ENCODE measurements around the gene KCTD13.
"Not testable (repeated sequence)": the region's sequence is repeated elsewhere in the genome, so short reads cannot be mapped to it uniquely, and the experiment has no call there.

Gene KCTD13

DNA sequence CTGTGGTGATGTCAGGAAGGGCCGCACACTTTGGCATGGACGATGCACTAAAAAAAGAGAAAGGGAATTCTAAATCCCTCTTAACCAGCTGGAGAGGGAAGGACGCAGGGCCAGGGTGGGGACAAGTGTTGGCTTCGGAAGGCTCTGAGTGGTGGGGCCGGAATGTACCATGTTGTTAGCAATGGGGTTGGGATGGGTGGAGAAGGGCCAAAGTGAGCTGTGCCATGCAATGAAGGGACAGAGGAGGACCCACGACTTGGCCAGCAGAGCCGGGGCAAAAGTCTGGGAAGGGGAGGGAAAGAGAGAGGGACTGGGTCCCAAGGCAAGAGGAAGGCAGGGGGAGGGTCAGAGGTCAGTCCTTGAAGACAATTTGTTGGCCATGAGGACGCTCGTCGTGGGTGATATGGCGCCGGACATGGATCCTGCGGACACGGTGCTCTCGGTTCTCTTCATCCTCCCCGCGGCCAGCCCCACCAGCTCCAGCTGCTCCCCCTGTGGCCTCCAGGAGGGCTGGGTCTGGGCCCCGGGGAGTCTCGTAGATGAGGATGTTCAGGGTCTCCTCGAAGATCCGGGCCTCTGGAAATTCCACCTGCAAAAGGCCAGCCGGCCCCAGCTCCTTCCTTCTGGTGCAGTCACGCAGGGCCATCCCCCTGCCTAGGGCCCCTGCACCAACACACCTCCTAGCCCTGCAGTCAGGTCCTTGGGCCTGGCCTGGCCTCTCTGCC, 19.3 kb downstream of the KCTD13 start:
- no peak for DNase-seq (ENCODE audit: low spot score)

DNA sequence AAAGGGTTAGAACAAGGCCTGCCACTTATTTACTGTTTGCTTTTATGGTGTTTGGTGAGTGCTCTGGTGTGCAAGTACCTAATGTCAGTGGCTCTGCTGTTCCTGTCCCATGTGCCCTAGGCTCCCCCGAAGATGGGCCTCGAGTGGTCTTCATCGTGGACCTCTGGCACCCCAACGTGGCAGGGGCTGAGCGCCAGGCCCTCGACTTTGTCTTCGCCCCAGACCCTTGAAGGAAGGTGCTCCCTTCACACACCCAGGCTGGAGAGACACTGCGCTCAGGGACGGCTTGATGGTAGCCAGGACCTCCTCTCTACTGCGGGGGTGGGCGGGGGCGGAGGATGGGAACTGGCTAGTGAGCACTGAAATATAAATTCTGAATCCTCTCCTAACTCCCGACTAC, 20.4 kb downstream of the KCTD13 start:
- no peak for DNase-seq (ENCODE audit: low spot score)

DNA sequence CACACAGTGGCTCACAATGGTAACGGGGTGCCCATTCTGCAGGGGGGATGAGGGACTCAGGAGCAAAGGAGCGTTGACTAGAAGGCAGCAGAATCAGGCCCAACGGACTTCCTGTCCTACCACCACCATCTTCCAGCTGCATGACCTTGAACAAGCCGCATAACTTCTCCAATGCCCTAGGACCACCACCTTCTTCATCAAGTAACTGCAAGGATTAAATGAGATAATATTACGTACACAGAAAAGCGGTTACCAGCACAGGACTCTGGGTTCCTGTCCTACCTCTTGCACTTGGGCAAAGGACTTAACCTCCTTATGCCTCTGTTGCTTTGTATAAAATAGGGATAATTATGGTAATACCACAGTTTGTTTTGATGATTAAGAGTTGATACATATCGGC, 21.1 kb downstream of the KCTD13 start:
- DNase-seq (ENCODE audit: low spot score) = no peak

DNA sequence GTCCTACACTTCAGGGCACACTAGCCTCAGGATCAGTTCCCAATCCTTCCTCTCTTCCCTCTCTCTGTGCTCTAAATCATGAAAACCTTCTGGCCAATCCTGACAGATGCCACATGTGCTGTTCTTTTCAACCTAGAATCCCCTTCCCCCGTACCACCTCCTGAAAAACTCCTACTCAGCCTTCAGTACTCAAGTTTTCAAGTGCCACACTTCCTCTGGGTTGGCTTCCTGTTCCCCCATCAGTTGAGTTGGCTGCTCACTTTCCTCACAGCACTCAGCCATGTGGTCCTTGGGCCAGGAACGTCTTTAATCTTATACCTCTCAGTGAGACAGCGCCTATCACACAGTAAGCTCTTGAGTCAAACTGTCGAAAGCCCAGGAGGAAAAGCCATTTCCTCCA, 22.4 kb downstream of the KCTD13 start:
- no peak for DNase-seq (ENCODE audit: low spot score)

DNA sequence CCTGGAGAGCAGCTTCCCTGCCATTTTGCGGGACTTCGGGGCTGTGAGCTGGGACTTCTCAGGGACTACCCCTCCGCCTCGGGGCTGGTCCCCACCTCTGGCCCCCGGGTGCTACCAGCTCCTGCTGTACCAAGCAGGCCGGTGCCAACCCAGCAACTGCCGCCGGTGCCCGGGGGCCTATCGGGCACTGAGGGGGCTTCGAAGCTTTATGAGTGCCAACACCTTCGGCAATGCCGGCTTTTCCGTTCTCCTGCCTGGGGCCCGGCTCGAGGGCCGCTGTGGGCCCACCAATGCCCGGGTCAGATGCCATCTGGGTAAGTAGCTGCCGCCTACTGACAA, 24.4 kb downstream of the KCTD13 start:
- no peak for DNase-seq (ENCODE audit: low spot score)

DNA sequence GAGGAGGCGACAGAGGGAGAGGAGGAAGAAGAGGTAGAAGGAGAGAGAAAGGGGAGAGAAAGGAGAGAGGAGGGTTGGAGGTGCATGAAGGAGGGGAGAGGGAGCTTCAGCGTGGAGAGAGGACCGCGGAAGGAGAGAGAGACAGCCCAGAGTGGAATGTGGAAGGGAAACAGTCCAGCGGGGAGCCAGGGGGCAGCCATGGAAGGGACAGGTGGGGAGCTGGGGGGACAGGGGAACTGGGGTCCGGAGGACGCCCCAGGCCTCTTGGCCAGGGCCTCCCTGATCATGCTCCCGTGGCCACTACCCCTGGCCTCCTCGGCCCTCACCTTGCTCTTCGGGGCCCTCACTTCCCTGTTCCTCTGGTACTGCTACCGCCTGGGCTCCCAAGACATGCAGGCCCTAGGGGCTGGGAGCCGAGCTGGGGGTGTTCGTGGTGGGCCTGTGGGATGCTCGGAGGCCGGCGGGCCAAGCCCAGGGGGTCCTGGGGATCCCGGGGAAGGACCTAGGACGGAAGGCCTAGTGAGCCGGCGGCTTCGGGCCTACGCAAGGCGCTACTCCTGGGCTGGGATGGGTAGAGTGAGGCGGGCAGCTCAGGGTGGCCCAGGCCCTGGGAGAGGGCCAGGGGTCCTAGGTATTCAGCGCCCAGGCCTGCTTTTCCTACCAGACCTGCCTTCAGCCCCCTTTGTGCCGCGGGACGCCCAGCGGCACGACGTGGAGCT, 25.0 kb downstream of the KCTD13 start:
- DNase-seq (ENCODE audit: low spot score) = peak; percentile 41

DNA sequence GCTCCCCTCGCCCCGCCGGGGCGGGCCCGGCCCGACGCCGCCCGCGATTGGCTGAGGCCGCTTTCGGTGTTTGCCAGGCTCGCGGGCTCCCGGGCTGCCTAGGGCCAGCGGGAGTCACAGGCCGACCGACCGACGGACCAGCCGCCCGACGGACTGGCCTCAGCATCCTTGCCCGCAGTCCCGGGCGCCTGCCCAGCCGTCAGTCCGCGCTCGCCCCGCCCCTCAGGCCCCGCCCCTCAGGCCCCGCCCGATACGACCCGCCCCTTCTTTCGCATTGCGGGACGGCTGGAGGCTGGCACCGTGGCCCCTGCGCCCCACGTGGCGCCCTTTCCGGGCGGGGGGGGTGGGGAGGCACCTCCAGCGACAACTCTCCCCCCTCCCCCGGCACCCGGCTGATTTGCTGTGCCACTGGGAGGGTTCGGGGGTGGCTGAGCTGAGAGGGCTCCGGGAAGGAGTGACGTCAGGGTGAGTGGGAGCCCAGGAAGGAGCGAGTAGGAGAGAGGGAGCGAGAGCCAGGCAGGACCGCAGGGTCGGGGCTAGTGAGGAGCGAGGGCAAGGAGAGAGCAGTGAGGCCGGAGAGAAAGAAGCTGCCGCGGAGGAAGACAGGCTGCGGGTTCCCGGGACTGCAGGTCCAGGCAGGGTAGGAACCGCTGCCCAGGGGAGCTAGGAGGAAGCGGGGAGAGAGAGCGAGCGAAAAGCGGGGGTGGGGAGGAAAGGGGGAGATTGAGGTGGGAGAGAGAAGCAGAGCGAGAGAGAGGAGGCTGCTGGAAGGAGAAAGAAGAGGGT, 25.7 kb downstream of the KCTD13 start, which contains the start of gene ASPHD1:
Gene ASPHD1, plus strand, starts transcription at position 387 of the 786 bp plus-strand sequence. CDS start 484 bp downstream, outside the sequence.
- peak; percentile 93 for DNase-seq (ENCODE audit: low spot score)

DNA sequence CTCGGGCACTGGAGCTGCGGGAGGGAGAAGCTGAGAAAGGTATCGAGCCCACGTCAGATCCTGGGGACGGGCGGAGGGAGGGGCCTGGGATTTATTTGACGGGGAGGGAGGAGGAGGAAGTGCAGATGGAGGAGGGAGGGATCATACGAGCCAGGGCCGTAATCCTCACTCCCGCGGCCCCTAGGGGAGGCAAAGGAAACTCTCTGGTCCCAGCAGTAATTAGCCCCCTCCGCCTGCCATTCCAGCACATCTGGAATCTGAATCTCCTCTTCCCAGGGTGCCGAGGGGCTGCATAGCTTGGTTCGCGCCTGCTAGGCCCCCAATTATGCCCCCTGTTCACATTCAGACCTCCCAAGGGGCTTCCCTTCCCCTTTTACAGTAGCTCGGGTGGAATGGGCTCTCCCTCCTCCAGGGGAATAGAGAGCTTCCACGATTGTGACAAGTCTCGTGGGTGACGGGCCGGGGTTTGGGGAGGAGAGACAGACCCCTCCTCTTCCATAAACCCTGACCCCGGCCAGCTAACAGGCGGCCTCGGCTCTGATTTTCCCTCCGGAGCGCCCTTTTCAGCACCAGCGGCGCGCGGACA, 26.4 kb downstream of the KCTD13 start, which contains the start of gene SEZ6L2:
Gene SEZ6L2, minus strand, starts transcription at position 35 of the 586 bp plus-strand sequence. CDS start 531 bp downstream, outside the sequence.
- peak; percentile 88 for DNase-seq (ENCODE audit: low spot score)

DNA sequence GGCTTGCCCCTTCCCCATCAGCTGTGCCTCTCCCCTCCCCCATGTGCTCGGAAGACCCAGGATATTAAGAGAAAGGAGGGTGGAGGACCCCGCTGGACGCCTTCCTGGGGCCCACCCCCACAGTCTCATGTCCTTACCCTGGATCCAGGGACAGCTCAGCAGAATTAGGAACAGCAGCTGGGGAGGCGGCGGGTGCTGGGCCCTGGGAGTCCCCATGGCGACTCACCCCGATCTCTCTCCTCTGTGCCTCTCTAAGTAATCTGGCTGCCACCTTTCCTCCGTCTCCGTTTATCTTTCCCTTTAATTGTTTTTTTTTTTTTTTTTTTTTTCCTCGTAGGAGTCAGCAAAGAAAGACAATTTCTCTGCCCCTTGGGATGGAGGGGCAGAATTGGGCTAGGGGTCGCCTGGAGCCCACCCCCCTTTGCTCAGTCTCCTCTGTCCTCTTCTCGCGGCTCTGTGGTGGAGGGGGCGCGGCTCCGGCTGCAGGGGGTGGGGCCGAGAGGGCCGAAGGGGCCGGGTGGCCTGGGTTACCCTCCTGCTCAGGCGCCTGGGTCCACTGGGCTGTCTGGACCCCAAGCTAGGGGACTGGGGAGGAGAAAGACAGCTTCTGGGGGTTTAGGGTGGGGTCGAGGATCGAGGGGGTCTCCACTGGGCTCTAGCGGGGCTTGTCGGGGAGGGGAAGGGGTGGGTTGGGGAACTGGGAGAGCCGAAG, 27.1 kb downstream of the KCTD13 start:
- peak; percentile 70 for DNase-seq (ENCODE audit: low spot score)

DNA sequence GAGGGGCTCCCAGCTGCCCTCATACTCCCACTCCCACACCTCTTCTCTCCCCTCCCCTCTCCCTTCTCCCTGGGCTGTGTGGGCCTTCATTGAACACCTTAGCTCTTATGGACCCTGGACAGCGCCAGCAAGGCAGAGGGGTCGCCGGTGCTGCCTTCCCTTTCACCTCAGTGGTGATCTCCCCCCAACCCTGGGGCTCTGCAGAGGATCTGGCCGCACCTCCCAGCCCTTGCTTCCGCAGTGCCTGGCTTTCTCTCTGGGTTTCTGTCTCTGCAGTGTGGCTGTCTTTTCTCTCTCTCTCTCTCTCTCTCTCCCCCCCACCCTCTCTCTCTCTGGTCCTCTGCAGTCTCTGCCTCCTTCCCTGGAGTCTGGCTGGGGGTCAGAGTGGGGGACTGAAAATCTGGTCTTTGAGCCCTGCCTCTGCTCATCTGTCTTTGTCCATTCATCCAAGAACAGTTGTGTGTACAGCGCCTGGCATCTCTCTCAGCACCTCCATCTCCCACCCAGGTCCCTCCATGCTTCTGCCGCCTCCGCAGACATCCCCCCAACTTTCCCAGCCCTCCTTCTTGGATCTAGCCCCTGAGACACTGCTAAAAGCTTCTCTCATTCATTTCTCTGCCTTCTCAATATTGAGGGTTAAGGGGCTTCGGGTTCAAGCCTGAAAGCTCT, 27.8 kb downstream of the KCTD13 start:
- DNase-seq (ENCODE audit: low spot score) = no peak

DNA sequence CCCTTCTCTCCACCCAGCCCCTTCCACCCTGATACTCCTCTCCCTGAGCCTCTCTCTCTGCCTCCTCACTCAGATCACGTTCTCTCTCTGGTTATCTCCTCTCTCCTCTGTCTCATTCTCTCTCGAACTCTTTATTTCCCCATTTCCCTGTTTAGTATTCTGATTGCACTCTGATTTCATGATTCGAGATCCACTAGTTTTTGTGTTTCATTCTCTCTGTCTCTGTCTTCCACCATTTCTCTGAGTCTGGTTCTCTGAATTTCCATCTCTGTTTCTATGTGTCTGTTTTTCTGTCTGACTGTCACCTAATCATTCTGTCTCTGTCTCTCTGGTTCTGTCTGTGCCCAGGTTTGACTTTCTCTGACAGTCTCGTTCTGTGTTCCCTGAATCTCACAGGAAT, 28.7 kb downstream of the KCTD13 start:
- DNase-seq (ENCODE audit: low spot score) = no peak

DNA sequence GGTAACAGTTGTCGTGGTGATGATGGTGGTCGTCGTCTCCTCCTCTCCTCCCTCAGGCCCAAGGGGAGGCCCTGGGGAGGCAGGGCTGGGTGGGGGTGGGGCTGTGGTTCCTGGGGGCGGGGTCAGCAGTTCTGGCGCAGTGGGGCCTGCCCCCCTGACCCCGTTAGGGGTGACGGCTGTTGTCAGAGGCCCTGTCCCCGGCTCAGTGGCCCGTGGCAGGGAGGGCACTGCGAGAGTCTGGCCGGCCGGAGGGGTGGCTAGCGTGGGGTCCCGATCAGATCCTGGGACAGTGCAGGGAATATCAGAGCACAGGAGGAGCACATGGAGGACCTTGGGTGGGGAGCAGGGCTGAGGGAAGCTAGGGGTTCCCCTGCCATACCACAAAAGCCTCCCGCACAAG, 29.2 kb downstream of the KCTD13 start:
- DNase-seq (ENCODE audit: low spot score) = no peak

DNA sequence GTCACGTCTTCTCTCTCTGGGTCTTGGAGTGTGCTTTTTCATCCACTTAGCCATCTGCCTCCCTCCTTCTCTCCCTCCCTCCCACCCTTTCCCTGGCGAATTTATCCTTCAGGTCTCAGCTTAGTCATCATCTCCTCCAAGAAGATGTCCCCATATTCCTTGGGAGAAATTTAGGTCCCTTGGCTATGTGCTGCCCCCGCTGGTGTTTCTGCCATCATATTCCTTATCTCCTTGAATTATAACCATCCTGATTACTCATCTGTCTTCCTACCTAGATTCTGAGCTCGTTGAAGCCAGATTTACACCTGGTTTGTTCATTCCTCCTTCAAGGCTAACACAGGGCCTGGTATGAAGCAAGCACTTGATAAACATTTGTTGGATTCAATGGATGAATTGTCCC, 31.7 kb downstream of the KCTD13 start:
- no peak for DNase-seq (ENCODE audit: low spot score)

DNA sequence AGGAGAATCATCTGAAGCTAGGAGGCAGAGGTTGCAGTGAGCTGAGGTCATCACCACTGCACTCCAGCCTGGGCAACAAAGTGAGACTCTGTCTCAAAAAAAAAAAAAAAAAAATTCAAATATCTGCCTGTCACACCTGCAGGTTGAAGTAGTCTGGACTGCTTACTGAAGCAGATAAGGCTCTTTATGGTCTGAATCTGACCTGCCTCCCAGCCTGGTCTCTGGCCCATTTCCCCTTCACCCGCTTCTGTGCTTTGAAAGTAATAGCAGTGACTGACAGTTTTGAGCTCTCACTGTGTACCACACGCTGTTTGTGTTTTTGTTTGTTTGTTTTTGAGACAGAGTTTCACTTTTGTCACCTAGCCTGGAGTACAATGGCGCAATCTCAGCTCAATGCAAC, 32.5 kb downstream of the KCTD13 start:
- DNase-seq (ENCODE audit: low spot score) = no peak

DNA sequence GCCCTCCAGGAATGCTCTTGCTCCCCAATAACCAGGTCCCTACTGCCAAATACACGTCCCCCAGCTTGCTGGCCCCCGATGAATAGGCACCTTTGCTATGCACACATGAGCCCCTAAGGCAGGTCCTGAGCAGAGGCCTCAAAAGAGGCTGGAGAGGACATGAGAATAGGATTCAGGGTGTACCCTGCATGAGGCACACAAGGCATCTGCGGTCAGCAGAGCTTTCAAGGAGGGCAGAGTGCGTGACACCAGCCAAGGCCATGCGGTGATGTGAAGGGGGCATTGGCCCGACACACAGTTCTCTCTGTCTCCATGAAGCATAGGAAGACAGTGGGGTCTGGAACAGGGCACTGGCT, 33.6 kb downstream of the KCTD13 start:
- no peak for DNase-seq (ENCODE audit: low spot score)

DNA sequence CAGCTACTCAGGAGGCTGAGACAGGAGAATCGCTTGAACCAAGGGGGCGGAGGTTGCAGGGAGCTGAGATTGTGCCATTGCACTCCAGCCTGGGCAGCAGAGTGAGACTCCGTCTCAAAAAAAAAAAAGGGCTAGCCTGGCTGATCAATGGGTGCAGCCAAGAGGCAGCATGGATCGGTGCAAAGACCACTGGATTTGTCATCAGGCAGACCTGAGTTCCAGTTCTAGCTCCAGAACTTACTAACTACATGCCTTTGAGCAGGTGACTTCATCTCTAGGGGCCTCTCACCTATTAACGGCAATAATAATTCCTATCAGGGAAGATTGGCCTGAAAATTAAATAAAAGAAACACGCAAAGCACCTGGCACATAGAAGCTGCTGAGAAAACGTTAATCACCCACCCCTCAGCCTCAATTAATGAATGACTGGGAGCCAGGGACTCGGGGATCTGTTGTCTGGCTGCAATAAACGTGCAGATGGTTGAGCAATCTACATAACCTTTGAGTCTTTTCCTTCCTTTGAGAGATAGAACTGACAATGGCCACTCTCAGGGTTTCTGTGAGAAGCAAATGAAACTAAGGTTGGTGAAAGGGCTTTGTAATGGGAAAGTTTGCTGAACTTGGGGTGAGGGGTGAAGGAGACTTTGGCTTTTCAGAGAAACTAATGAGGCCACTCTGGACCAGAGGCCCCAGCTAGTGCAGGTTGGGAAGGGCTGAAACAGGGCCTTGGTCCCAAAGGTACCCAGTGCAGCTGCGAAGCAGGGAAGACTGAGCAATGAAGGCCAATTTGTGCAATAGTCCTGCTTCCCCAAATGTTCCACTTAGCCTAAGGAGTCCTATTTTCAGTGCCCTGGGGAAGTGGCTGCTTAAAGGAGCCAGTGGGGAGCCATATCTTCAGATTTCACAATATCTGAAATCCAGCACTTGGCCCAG, 34.2 kb downstream of the KCTD13 start:
- DNase-seq (ENCODE audit: low spot score) = no peak

DNA sequence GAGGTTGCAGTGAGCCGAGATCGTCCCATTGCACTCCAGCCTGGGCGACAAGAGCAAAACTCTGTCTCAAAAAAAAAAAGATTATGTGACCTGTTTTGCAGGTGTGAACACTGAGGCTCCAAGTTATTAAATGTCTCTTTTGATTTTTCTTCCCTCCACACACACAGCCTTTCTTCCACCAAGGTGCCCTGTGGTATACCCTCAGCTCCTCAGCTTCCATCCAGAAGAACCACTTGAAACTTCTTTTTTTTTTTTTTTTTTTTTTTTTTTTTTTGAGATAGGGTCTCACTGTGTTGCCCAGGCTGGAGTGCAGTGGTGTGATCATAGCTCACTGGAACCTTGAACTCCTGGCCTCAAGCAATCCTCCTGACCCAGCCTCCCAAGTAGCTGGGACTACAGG, 36.7 kb downstream of the KCTD13 start:
- DNase-seq (ENCODE audit: low spot score) = not testable (repeated sequence)

DNA sequence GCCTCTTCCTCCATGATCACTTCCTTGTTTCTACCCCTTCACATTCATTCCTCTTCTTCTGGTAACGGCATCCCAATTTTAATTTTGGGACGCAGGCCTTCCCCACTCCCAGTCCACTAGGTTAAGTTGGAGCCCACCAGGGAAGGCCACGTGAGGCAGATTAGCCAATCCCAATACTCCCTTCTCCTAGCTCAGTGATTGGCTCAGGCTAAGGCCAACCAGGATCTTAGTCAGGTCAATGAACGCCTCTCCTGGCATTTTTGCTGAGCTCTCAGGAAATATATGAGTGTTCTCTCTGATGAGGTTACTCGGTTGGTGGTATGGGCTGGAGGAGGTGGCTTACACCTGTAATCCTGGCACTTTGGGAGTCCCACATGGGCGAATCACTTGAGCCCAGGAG, 42.0 kb downstream of the KCTD13 start:
- no peak for DNase-seq (ENCODE audit: low spot score)

DNA sequence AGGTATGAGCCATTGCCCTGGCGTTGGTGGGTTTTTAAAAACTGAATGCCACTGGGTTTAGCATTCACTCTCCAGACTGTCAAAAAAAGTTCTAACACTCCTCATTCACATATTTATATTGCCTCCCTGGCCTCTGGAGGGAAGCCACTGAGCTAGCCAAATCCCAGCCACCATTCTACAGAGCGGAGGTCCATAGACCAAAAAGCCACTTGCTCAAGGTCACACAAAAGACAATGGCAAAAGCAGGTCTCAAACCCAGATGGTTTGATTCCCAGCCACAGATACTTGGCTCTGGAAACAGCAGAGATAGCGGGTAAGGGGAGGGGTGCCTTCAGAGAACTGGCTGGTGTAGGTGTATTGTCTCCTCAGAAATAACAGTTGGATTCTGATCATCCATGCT, 45.0 kb downstream of the KCTD13 start:
- DNase-seq (ENCODE audit: low spot score) = no peak

DNA sequence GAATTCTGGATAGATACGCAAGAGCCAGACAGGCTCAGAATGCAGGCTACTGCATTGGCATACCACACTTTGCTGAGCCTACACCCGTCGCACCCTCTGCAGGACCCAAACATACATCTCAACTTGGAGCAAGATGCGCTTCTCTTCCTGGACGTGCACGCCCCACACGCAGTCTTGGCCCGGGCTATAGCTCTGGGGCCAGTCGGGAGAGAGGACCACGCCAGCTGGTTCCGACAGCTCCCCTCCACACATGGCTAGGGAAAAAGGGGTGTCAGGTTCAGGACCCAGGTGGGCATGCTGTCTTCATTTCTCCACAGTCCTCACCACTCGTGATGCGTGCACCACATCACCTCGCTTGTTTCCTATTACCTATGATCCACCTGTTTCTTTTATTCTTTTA, 47.9 kb downstream of the KCTD13 start:
- DNase-seq (ENCODE audit: low spot score) = no peak

All from AG08396 (cell line).